PC-9 (cell line): ENCODE data around the gene TBPL2. TPM values are rescaled to one million over a fixed set of nuclear protein-coding genes. Genes with fewer than 3 reads are reported as not detected.
A peak's percentile ranks its signal among the peaks of the same experiment; 100 is the strongest.

Experiments
- BruUV-seq: library from RNA; stranded (reverse); fragments of 400-500 nt; replicated peaks from 2 replicates; lab custom pipeline; 2021; lab: Mats Ljungman, UMichigan
- CTCF ChIA-PET: fragments of 300-600 bp; sonication (Branson Sonifier 250); formaldehyde crosslinking; loops from one replicate; lab custom pipeline; 2022; ENCODE audit warnings: antibody characterized with exemption; lab: Charles Lee
- POLR2A ChIA-PET: fragments of 300-600 bp; sonication (Branson Sonifier 250); formaldehyde crosslinking; loops from one replicate; lab custom pipeline; 2022; ENCODE audit warnings: antibody characterized with exemption; ENCODE audit not compliant: unreplicated experiment; lab: Charles Lee
- DNase-seq, 2 experiments: peaks; one replicate each; pipeline versions ENCODE4 v3.0.0 to v3.0.0-alpha.2; 2015 to 2022; ENCODE audit warnings: mixed read lengths in 1 of 2
- H2AFZ ChIP-seq: fragments of 200-600 bp; sonication (generic); 2 replicates; pipeline ENCODE4 v1.8.1; 2017; ENCODE audit warnings: antibody characterized with exemption
- H3F3A ChIP-seq: fragments of 200-600 bp; sonication (generic); 2 replicates; pipeline ENCODE4 v1.8.1; 2017; ENCODE audit warnings: antibody characterized with exemption, mild to moderate bottlenecking, low read depth; ENCODE audit not compliant: insufficient read depth
- H3K27ac ChIP-seq: fragments of 200-600 bp; sonication (generic); 2 replicates; pipeline ENCODE4 v1.6.1; 2016; ENCODE audit warnings: mixed run types
- H3K27me3 ChIP-seq: fragments of 200-600 bp; sonication (generic); 2 replicates; pipeline ENCODE4 v1.6.1; 2016; ENCODE audit warnings: low read depth, mixed run types; ENCODE audit not compliant: insufficient read depth
- H3K36me3 ChIP-seq: fragments of 200-600 bp; sonication (generic); 2 replicates; pipeline ENCODE4 v1.6.1; 2016; ENCODE audit warnings: low read depth, mixed run types
- H3K4me1 ChIP-seq: fragments of 200-600 bp; sonication (generic); replicated peaks from 2 replicates; pipeline ENCODE4 v1.6.1; 2016; ENCODE audit warnings: mixed run types; ENCODE audit not compliant: insufficient read depth
- H3K4me2 ChIP-seq: fragments of 200-600 bp; sonication (generic); 2 replicates; pipeline ENCODE4 v1.6.1; 2017; ENCODE audit warnings: mixed run types
- H3K4me3 ChIP-seq: fragments of 200-600 bp; sonication (generic); 2 replicates; pipeline ENCODE4 v1.6.1; 2016; ENCODE audit warnings: mixed run types
- H3K79me2 ChIP-seq: fragments of 200-600 bp; sonication (generic); 2 replicates; pipeline ENCODE4 v1.6.1; 2017; ENCODE audit warnings: low read depth, mixed run types
- H3K9me2 ChIP-seq: fragments of 200-600 bp; sonication (generic); 2 replicates; pipeline ENCODE4 v1.8.1; 2017; ENCODE audit warnings: mild to moderate bottlenecking; ENCODE audit not compliant: insufficient read depth
- H3K9me3 ChIP-seq: fragments of 200-600 bp; sonication (generic); 2 replicates; pipeline ENCODE4 v1.8.1; 2016; ENCODE audit warnings: low read depth; ENCODE audit not compliant: insufficient read depth
- H4K20me1 ChIP-seq: fragments of 200-600 bp; sonication (generic); 2 replicates; pipeline ENCODE4 v1.8.1; 2017; ENCODE audit not compliant: insufficient read depth
- EZH2 ChIP-seq: fragments of 200-600 bp; sonication (generic); IDR thresholded peaks from 2 replicates; pipeline ENCODE4 v1.8.0; 2017; ENCODE audit warnings: antibody characterized with exemption, low read depth
- intact Hi-C: fragments of 100-400 bp; cut with micrococcal nuclease; formaldehyde crosslinking; loops from one replicate; pipeline ENCODE4 v1.10.0; 2022; ENCODE audit not compliant: unreplicated experiment
- total RNA-seq: library from RNA; stranded (reverse); gene quantifications from 2 replicates; pipeline ENCODE4 v1.2.3, GENCODE V29; 2021
- TF ChIP-seq, protein P1 (sequence below): fragments of 200-600 bp; sonication (generic); conservative IDR thresholded peaks from 2 replicates; pipeline ENCODE4 v1.6.1; 2017; ENCODE audit warnings: mixed run types, antibody characterized with exemption, mild to moderate bottlenecking, moderate library complexity

The TBPL2 gene
- total RNA-seq, 1 experiment from 2014 or later, result not detected

DNA sequence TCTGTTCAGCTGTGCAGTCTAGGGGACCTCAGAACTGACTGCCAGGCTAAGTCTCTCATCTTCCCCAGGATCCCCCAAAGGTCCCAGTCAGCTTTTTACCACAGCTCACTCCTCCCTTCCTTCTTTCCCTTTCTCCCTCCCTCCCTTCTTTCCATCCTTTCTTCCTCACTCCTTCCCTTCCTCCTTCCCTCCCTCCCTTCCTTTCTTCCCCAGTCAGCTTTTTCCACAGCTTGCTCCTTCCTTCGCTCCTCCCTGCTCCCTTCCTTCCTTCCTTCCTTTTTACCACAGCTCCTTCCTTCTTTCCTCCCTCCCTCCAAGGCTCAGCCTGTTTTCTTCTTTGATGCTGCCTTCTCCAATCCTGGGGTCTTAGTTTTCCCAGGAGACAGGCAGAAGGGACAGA lies 68.0 kb downstream of the TBPL2 start:
- intact Hi-C loops, result no loop called here
- CTCF ChIA-PET, result no interaction called here

DNA sequence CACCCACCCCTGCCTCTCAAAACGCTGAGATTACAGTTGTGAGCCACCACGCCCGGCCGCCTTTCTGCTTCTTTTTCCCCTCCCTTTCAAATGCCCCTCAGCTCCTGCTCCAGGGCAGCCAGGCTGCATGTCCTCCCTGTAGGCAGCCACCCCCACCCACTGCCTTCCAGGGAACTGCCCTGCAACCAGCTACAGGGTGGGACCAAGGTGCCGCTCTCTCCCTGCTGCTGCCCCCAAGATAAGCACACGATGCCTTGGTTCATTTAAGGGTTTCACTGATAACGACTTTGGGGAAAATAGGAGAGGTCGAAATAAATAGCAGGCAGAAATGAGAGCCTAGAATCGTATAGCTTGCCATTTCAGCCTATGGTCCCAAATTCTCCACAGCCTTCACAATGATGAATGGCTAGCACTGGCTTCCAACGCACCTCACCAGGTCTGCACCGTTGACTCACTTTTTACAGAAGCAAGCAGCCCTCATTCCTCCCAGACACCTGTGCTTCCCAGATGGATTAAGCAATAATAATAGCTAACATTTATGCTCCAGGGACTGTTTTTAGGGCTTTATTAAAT lies 69.4 kb downstream of the TBPL2 start:
- Histone ChIP-seq H3F3A (no peaks in the 10 kb centered on the region; the same call in none of the 2 replicates), H3K27ac (no peak overlapping the region), H3K9me2 (no peaks in the 10 kb centered on the region), H3K4me3 (no peak overlapping the region), H3K79me2 (no peaks in the 10 kb centered on the region), H2AFZ (no peak overlapping the region), H3K9me3 (no peaks in the 10 kb centered on the region), H3K36me3 (no peaks in the 10 kb centered on the region), H4K20me1 (no peaks in the 10 kb centered on the region), H3K4me1 (peaks cover 13% of the 10 kb centered on the region; the same call in 1 of the 2 replicates), H3K27me3 (no peaks in the 10 kb centered on the region), H3K4me2 (no peak overlapping the region)
- TF ChIP-seq, protein P1, sequence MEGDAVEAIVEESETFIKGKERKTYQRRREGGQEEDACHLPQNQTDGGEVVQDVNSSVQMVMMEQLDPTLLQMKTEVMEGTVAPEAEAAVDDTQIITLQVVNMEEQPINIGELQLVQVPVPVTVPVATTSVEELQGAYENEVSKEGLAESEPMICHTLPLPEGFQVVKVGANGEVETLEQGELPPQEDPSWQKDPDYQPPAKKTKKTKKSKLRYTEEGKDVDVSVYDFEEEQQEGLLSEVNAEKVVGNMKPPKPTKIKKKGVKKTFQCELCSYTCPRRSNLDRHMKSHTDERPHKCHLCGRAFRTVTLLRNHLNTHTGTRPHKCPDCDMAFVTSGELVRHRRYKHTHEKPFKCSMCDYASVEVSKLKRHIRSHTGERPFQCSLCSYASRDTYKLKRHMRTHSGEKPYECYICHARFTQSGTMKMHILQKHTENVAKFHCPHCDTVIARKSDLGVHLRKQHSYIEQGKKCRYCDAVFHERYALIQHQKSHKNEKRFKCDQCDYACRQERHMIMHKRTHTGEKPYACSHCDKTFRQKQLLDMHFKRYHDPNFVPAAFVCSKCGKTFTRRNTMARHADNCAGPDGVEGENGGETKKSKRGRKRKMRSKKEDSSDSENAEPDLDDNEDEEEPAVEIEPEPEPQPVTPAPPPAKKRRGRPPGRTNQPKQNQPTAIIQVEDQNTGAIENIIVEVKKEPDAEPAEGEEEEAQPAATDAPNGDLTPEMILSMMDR, result no peak
- no peak for TF ChIP-seq EZH2
- ChIA-PET POLR2A (no interaction called here), CTCF (interaction anchor here (0.5 kb wide), 1 partner anchor 276 kb away, joined by 5 read pairs; no protein-coding TSS in a partner anchor)
- no peak for DNase-seq
- intact Hi-C loops, result no loop called here
- no TSS peak for BruUV-seq

More for the DNA sequence above, 68.0 kb downstream of the TBPL2 start:
- BruUV-seq, result no TSS peak
- H3K9me3 ChIP-seq, result no peaks in the 10 kb centered on the region
- H3K27ac ChIP-seq, result no peak overlapping the region
- no peak overlapping the region for H2AFZ ChIP-seq
- H3K4me2 ChIP-seq, result no peak overlapping the region
- H3K79me2 ChIP-seq, result no peaks in the 10 kb centered on the region
- H3K4me1 ChIP-seq, result peaks cover 8% of the 10 kb centered on the region; the same call in 1 of the 2 replicates
- peaks cover 3% of the 10 kb centered on the region; the same call in 1 of the 2 replicates for H3K36me3 ChIP-seq
- POLR2A ChIA-PET, result interaction anchor here (0.6 kb wide), 3 partner anchors 9 to 112 kb away, joined by 3 to 4 read pairs (median 3); no protein-coding TSS in a partner anchor
- no peaks in the 10 kb centered on the region; the same call in 1 of the 2 replicates for H3F3A ChIP-seq
- no peak for DNase-seq
- no peak overlapping the region for H3K4me3 ChIP-seq
- no peaks in the 10 kb centered on the region for H3K9me2 ChIP-seq
- H4K20me1 ChIP-seq, result no peaks in the 10 kb centered on the region
- TF ChIP-seq EZH2, result no peak
- TF ChIP-seq, protein P1, result no peak
- no peaks in the 10 kb centered on the region for H3K27me3 ChIP-seq

DNA sequence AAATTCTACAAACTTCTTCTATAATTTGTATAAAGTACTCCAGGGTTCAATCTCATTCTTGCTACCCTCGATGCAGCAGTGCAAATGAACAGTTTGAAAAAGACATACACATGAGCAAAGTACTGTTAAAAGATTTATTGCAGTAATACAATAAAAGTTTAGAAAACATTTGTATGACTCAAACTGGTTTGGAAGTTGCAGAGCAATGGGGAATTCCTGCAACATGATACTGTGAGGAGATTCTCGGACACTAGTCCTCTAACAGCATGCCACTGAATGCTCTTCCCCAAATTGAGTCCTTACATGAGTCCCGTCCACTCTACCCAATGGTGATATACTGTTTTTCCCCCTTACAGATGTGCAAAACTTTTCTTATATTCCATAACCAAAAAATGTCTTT lies 74.1 kb downstream of the TBPL2 start:
- H3K79me2 ChIP-seq, result no peaks in the 10 kb centered on the region
- H3K4me2 ChIP-seq, result peak overlapping the region; percentile 10; the same call in 1 of the 2 replicates
- no peaks in the 10 kb centered on the region; the same call in 1 of the 2 replicates for H3K36me3 ChIP-seq
- no peak for TF ChIP-seq EZH2
- TF ChIP-seq, protein P1, result no peak
- CTCF ChIA-PET, result interaction anchor here (1.6 kb wide), 1 partner anchor 11 kb away, joined by 3 read pairs; no protein-coding TSS in a partner anchor
- H4K20me1 ChIP-seq, result no peaks in the 10 kb centered on the region; the same call in 1 of the 2 replicates
- no peaks in the 10 kb centered on the region; the same call in 1 of the 2 replicates for H3F3A ChIP-seq
- DNase-seq, result no peak
- peak overlapping the region; percentile 36 for H3K27ac ChIP-seq
- H3K9me3 ChIP-seq, result no peaks in the 10 kb centered on the region
- H2AFZ ChIP-seq, result no peak overlapping the region
- H3K4me3 ChIP-seq, result no peak overlapping the region
- BruUV-seq, result no TSS peak
- H3K4me1 ChIP-seq, result peaks cover 6% of the 10 kb centered on the region; the same call in 1 of the 2 replicates
- intact Hi-C loops, result no loop called here
- H3K9me2 ChIP-seq, result no peaks in the 10 kb centered on the region
- POLR2A ChIA-PET, result no interaction called here
- no peaks in the 10 kb centered on the region for H3K27me3 ChIP-seq

Other genes starting within 250 kb of the TBPL2 start
- gene DLGAP5, start 249.0 kb downstream of the TBPL2 start, total RNA-seq, result 51.7 and 80.0 TPM in 2 replicates
- gene FBXO34, start 169.2 kb downstream of the TBPL2 start, total RNA-seq, result 32.8 and 33.1 TPM in 2 replicates
- 13.6 and 14.6 TPM in 2 replicates for gene ATG14, start 28.8 kb downstream of the TBPL2 start, total RNA-seq
- 188 and 250 TPM in 2 replicates for gene KTN1, start 139.6 kb upstream of the TBPL2 start, total RNA-seq